Caco-2 (cell line): ENCODE measurements around the gene SLC6A7. TPM values are rescaled to one million over a fixed set of nuclear protein-coding genes. Genes with fewer than 3 reads are reported as not detected.

Experiments
- BruUV-seq: library from RNA; stranded (reverse); fragments of 400-500 nt; replicated peaks from 2 replicates; lab custom pipeline; 2021; lab: Mats Ljungman, UMichigan
- CTCF ChIA-PET: fragments of 300-600 bp; sonication (Branson Sonifier 250); formaldehyde crosslinking; loops from one replicate; lab custom pipeline; 2022; ENCODE audit warnings: antibody characterized with exemption; lab: Charles Lee
- POLR2A ChIA-PET: fragments of 300-600 bp; sonication (Branson Sonifier 250); formaldehyde crosslinking; loops from one replicate; lab custom pipeline; 2022; ENCODE audit warnings: antibody characterized with exemption; lab: Charles Lee
- DNase-seq, 2 experiments: peaks; one replicate each; pipeline versions ENCODE4 v3.0.0 to v3.0.0-alpha.2; 2020 to 2022
- H3K27me3 ChIP-seq: replicated peaks from 2 replicates; pipeline ENCODE4 v1.6.0; 2011; ENCODE audit warnings: low read length; ENCODE audit not compliant: control insufficient read depth, insufficient read depth
- H3K36me3 ChIP-seq: 2 replicates; pipeline ENCODE4 v1.5.1; 2011; ENCODE audit warnings: low read length; ENCODE audit not compliant: control insufficient read depth, insufficient read depth
- H3K4me1 ChIP-seq: fragments of 250-450 bp; sonication (Bioruptor Pico); 2 replicates; pipeline ENCODE4 v1.5.1; 2020; ENCODE audit warnings: mild to moderate bottlenecking
- H3K4me3 ChIP-seq: 2 replicates; pipeline ENCODE4 v1.5.1; 2011; ENCODE audit warnings: low read depth, mild to moderate bottlenecking, control low read depth, low read length
- H3K9me3 ChIP-seq: fragments of 250-450 bp; sonication (Bioruptor Pico); 2 replicates; pipeline ENCODE4 v1.5.1; 2020; ENCODE audit warnings: mild to moderate bottlenecking, moderate library complexity
- H3K27ac Mint-ChIP-seq: one replicate; pipeline ENCODE4 v1.8.0; 2022; ENCODE audit warnings: mixed read lengths; ENCODE audit not compliant: unreplicated experiment
- H3K27me3 Mint-ChIP-seq: one replicate; pipeline ENCODE4 v1.8.0; 2022; ENCODE audit warnings: mixed read lengths; ENCODE audit not compliant: insufficient read depth, unreplicated experiment
- H3K36me3 Mint-ChIP-seq: one replicate; pipeline ENCODE4 v1.8.0; 2022; ENCODE audit warnings: mild to moderate bottlenecking, mixed read lengths; ENCODE audit not compliant: insufficient read depth, unreplicated experiment
- H3K4me1 Mint-ChIP-seq: one replicate; pipeline ENCODE4 v1.8.0; 2022; ENCODE audit warnings: low read depth, mixed read lengths; ENCODE audit not compliant: unreplicated experiment
- H3K4me3 Mint-ChIP-seq: one replicate; pipeline ENCODE4 v1.8.0; 2022; ENCODE audit warnings: mild to moderate bottlenecking, moderate library complexity, mixed read lengths; ENCODE audit not compliant: unreplicated experiment
- H3K9me3 Mint-ChIP-seq: one replicate; pipeline ENCODE4 v1.8.0; 2022; ENCODE audit warnings: mixed read lengths; ENCODE audit not compliant: unreplicated experiment
- CTCF ChIP-seq, 2 experiments: fragments of 200-600 bp in 1 of 2; IDR thresholded peaks; 1 replicate in 1 of 2; 2 replicates in 1 of 2; pipeline versions ENCODE4 v1.5.1 to v1.8.0; 2011 to 2022; ENCODE audit warnings: antibody characterized with exemption in 1 of 2, control low read depth in 1 of 2, inconsistent platforms in 1 of 2, low read depth in 1 of 2, low read length in 1 of 2, mild to moderate bottlenecking in 1 of 2, moderate library complexity in 1 of 2; ENCODE audit not compliant: insufficient read depth in 1 of 2, severe bottlenecking in 1 of 2, unreplicated experiment in 1 of 2
- intact Hi-C: fragments of 100-400 bp; cut with micrococcal nuclease; formaldehyde crosslinking; loops from one replicate; pipeline ENCODE4 v1.10.0; 2022; ENCODE audit not compliant: unreplicated experiment
- total RNA-seq: library from RNA; stranded (reverse); gene quantifications from 2 replicates; pipeline ENCODE4 v1.2.3, GENCODE V29; 2022

Gene SLC6A7
- total RNA-seq, 1 experiment from 2014 or later = not detected

- ChIA-PET POLR2A (no interaction called here), CTCF (interaction anchor here (0.6 to 1.3 kb wide), 5 partner anchors 42 to 114 kb away, joined by 3 to 7 read pairs (median 3); no protein-coding TSS in a partner anchor)
- no peaks in the 10 kb centered on the region for H3K9me3 Mint-ChIP-seq
- H3K27me3 Mint-ChIP-seq = no peaks in the 10 kb centered on the region
- H3K4me1 ChIP-seq = peaks cover 5% of the 10 kb centered on the region; the same call in 1 of the 2 replicates
- no peak for DNase-seq
- no peak overlapping the region for H3K4me3 Mint-ChIP-seq
- no peak overlapping the region for H3K27ac Mint-ChIP-seq
- H3K27me3 ChIP-seq = no peaks in the 10 kb centered on the region
- peaks cover 6% of the 10 kb centered on the region for H3K36me3 Mint-ChIP-seq
- H3K36me3 ChIP-seq = no peaks in the 10 kb centered on the region; the same call in 1 of the 2 replicates
- no peak for TF ChIP-seq CTCF (IDR thresholded peaks at IDR 0.05; ENCODE audit: insufficient read depth in 1 of 2, low read depth in 1 of 2, low read length in 1 of 2, severe bottlenecking in 1 of 2, unreplicated experiment in 1 of 2)
- peaks cover 19% of the 10 kb centered on the region for H3K4me1 Mint-ChIP-seq
- intact Hi-C loops = no loop called here
- H3K9me3 ChIP-seq = no peaks in the 10 kb centered on the region
- no peak overlapping the region for H3K4me3 ChIP-seq
- no TSS peak for BruUV-seq
Measured at GRCh38 chr5:150174285-150174684, 15.6 kb upstream of the SLC6A7 start.

DNA sequence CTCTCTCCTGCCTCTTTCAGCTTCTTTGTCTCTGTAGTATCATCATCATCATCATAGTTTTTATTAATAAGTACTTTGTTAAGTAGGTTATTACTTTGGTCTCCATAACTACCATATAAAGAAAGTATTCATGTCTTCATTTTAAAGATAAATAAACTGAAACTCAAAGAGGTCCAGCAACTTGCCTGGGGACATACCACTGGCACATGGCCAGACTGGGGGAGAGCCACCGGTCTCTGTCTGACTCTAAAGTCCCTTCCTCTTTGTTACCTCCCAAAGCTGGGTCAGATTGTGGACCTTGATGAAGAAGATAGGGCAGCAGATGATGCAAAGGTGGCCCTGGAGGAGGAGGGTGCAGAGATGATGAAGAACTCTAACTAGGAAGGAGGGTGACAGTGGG lies 14.8 kb upstream of the SLC6A7 start:
- Histone ChIP-seq H3K4me1 (peaks cover 5% of the 10 kb centered on the region; the same call in 1 of the 2 replicates), H3K4me3 (no peak overlapping the region), H3K9me3 (no peaks in the 10 kb centered on the region), H3K27me3 (no peaks in the 10 kb centered on the region), H3K36me3 (no peaks in the 10 kb centered on the region; the same call in 1 of the 2 replicates)
- no peak overlapping the region for H3K27ac Mint-ChIP-seq
- TF ChIP-seq CTCF (IDR thresholded peaks at IDR 0.05; ENCODE audit: insufficient read depth in 1 of 2, low read depth in 1 of 2, low read length in 1 of 2, severe bottlenecking in 1 of 2, unreplicated experiment in 1 of 2) = no peak
- no peak overlapping the region for H3K4me3 Mint-ChIP-seq
- no peaks in the 10 kb centered on the region for H3K9me3 Mint-ChIP-seq
- intact Hi-C loops = loop anchor here (1.0 to 5.0 kb wide), 3 partner anchors 14 to 45 kb away; no protein-coding TSS in a partner anchor
- no TSS peak for BruUV-seq
- ChIA-PET CTCF (interaction anchor here (0.7 to 1.8 kb wide), 9 partner anchors 12 to 78 kb away, joined by 3 to 15 read pairs (median 6); no protein-coding TSS in a partner anchor), POLR2A (no interaction called here)
- no peak for DNase-seq
- peaks cover 19% of the 10 kb centered on the region for H3K4me1 Mint-ChIP-seq
- H3K27me3 Mint-ChIP-seq = no peaks in the 10 kb centered on the region
- H3K36me3 Mint-ChIP-seq = peaks cover 6% of the 10 kb centered on the region

GRCh38 chr5:150175536-150175935 lies 14.3 kb upstream of the SLC6A7 start:
- POLR2A ChIA-PET = no interaction called here
- Histone ChIP-seq H3K27me3 (no peaks in the 10 kb centered on the region), H3K9me3 (no peaks in the 10 kb centered on the region), H3K4me3 (no peak overlapping the region), H3K36me3 (no peaks in the 10 kb centered on the region; the same call in 1 of the 2 replicates), H3K4me1 (peaks cover 5% of the 10 kb centered on the region; the same call in 1 of the 2 replicates)
- BruUV-seq = no TSS peak
- CTCF ChIA-PET = interaction anchor here (0.5 to 1.8 kb wide), 16 partner anchors 12 to 170 kb away, joined by 3 to 15 read pairs (median 3); no protein-coding TSS in a partner anchor
- intact Hi-C loops = loop anchor here (1.0 to 5.0 kb wide), 3 partner anchors 14 to 45 kb away; no protein-coding TSS in a partner anchor
- Mint-ChIP-seq H3K27me3 (no peaks in the 10 kb centered on the region), H3K27ac (no peak overlapping the region), H3K4me1 (peaks cover 19% of the 10 kb centered on the region), H3K4me3 (no peak overlapping the region), H3K9me3 (no peaks in the 10 kb centered on the region), H3K36me3 (peaks cover 6% of the 10 kb centered on the region)
- peak; percentile 62 to 72 for DNase-seq
- TF ChIP-seq CTCF (IDR thresholded peaks at IDR 0.05; ENCODE audit: insufficient read depth in 1 of 2, low read depth in 1 of 2, low read length in 1 of 2, severe bottlenecking in 1 of 2, unreplicated experiment in 1 of 2) = peak; percentile 63 to 67
